Forelimb muscle (tissue), 1 donor: Measurements from ENCODE around the gene FHIT. TPM values are rescaled to one million over a fixed set of nuclear protein-coding genes. Genes with fewer than 3 reads are reported as not detected.

Experiments
- DNase-seq: peaks from one replicate; pipeline ENCODE4 v3.0.0-alpha.2; 2013; ENCODE audit warnings: low read depth
- polyA plus RNA-seq: library from polyadenylated mRNA; unstranded; fragments of 120-200 nt; gene quantifications from one replicate; pipeline ENCODE4 v1.2.1, GENCODE V29; 2013; ENCODE audit not compliant: insufficient read length

Gene FHIT
- polyA plus RNA-seq, 1 donor = 7.1 TPM

DNA sequence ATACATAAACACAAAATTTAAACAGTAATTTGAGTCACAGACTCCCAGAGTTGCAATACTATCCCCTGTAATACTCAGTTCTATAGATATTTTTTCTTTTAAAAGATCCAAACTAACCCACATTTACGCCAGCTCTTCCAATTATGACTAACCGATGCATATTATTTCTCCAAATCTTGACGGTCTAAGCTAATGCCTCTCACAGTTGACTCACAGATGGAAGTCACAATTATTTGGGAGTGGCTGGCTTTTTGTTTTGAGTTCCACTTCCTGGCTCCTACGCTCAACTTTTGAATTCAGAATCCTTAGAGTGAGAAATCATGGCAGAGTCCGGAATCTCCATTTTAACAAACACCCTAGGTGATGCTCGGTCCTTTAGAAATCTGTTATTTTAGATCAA lies 749.9 kb downstream of the FHIT start:
- no peak for DNase-seq

- no peak for DNase-seq
These were observed 753.4 kb downstream of the FHIT start for GRCh38 chr3:60497902-60498301.

GRCh38 chr3:60490992-60491391 lies 760.3 kb downstream of the FHIT start:
- no peak for DNase-seq

- DNase-seq = no peak
These were observed 776.2 kb downstream of the FHIT start for GRCh38 chr3:60475096-60475495.

GRCh38 chr3:60469481-60469880 lies 781.8 kb downstream of the FHIT start:
- no peak for DNase-seq

DNA sequence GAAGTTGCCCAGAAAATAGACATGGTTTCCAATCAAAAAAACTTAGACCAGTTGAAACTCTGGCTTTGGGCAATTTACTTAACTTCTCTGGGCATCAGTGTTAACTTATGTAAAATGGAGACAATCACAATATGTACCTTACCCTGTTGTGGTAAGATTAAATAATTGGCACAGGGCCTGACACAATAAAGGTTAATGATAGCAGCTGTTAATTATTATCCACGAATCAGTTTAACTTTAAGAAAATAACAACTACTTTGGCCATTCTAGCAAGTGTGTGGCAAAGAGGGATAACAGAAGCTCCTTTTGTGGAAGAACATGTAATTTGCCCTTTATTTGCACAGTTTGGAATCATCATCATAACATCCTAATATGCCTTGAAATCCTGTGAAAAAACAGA lies 787.6 kb downstream of the FHIT start:
- no peak for DNase-seq

- DNase-seq = no peak
These were observed 790.0 kb downstream of the FHIT start for GRCh38 chr3:60461267-60461666.

DNA sequence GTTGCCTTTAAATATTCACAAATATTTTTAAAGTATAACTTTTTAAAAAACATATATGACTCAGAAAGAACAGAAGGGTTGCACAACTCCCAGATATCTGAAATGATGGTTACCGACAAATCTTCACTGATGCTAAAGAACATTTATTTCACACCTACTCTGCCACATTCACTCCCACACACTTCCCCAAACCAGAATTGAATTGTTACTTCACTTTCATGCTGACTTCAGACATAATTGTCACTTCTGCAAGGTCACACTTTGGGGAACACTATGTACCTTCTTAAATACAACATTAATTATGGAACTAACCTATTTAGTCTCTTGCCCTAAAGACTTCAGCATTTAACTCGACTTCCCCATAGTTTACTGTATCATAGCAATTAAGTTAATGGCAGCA lies 795.1 kb downstream of the FHIT start:
- DNase-seq = no peak

GRCh38 chr3:60453326-60453725 lies 797.9 kb downstream of the FHIT start:
- DNase-seq = no peak

DNA sequence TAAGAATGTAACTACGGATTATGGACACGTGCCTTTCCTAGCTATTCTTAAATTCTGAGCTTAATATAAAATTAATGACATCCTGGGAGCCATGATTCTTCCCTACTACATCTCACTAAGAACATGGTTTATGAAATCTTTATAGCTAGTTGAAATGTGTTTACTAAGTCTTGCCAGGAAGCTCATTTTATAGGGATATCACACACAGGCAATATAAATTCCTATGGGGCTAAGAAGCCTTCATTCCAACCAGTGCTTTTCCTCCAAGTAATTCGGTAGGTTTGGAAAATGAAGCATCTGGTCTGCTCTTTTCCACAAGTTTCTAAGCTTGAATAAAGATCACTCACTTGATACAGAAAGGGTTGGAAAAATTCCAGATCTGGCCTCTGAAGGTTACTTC lies 802.6 kb downstream of the FHIT start:
- no peak for DNase-seq

DNA sequence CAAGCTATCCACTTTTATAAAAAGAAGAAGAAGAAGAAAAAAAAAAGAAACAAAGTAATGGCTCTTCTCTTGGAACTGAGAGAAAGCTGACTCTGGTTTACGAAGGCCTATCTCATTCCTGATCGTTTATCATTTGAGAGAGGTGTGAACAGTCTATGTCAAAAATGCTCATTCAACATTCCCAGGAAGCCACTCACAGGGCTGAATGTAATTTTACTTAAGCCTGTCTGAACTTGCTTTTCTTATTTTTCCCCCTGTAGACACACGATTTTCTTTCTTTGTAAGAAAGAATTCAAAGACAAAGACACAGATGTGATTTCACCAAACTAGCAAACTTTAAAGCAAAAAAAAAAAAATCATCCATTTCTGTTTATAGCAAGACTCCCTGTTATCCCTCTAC lies 805.8 kb downstream of the FHIT start:
- no peak for DNase-seq

DNA sequence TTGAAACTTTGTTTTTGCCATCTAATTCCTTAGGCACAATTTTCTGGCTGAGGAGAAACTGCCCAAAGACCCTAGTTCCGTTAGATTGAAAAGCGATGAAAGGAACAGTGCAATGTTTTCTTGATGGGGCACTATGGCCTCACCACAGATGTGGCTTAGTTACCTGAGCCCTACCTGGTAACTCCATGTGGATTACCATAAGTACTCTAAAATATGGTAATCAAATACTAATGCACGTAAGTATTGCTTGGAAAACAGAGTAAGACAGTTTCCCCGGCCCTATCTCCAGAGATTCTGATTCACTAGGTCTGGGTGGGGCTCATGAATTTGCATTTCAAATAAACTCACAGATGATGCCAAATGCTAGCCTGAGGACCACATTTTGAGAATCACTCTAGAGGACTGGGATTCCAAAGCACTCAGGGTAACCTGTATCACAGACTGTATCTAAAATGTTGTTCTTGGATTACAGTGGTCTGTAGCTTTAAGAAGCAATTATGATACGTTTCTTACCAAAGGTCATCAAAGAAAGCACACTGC lies 806.3 kb downstream of the FHIT start:
- no peak for DNase-seq

DNA sequence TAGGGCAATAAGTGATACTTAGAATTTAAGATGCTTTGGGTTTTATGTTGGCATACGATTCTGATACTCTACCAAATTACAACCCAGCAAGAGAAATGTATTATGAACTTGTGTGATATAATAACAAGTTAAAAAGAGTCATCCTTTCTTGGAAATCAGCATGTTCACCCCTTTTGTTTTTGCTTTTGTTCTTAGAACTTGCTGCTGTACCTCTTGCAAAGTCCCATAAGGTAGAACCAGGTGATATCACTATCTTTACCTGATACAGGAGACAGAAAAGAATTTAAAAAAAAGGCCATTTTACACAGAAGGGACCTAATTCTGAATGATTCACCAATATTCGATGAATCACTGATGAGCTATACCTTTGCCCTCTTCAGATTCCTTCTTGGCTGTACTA lies 810.4 kb downstream of the FHIT start:
- no peak for DNase-seq

DNA sequence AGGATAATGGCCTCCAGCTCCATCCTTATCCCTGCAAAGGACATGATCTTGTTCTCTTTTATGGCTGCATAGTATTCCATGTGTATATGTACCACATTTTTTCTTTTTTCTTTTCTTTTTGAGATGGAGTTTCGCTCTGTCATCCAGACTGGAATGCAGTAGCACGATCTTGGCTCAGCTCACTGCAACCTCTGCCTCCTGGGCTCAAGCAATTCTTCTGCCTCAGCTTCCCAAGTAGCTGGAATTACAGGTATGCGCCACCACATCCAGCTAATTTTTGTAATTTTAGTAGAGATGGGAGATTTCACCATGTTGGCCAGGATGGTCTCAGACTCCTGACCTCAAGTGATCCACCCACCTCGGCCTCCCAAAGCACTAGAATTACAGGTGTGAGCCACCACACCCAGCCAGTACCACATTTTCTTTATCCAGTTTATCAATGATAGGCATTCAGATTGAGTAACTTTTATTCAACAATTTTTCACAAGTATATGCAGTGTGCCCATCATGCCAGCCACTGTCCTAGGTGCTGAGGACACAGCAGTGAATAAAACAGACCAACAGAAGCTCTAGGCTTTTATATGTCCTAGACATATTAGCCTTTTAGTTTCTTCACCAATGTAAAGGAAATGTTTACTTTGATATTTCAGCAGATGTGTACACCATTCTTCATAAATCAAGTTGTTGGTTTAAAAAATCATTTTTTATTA lies 815.2 kb downstream of the FHIT start:
- no peak for DNase-seq

GRCh38 chr3:60434950-60435349 lies 816.3 kb downstream of the FHIT start:
- no peak for DNase-seq

- no peak for DNase-seq
These were observed 816.9 kb downstream of the FHIT start for GRCh38 chr3:60434323-60434722.

- DNase-seq = no peak
These were observed 819.7 kb downstream of the FHIT start for GRCh38 chr3:60431599-60431958.

DNA sequence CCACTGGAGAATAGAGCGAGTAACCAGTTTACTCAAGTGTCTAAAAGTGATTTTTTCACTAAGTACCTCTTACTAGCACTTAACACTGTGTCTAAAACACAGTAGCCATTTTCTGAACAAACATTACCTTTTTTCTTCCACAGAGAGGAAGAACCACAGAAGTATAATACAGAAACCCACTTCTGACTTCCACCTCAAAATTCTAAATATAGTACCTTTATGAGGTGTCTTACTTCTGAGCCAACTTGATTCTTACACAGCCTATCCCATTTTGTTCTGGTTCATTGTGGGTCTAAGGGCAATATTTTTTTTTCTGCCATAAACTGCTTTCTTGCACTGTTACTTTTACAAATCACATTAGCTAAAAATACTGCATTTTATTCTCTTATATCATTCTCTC lies 821.0 kb downstream of the FHIT start:
- DNase-seq = no peak

- no peak for DNase-seq
These were observed 824.1 kb downstream of the FHIT start for GRCh38 chr3:60427109-60427508.

DNA sequence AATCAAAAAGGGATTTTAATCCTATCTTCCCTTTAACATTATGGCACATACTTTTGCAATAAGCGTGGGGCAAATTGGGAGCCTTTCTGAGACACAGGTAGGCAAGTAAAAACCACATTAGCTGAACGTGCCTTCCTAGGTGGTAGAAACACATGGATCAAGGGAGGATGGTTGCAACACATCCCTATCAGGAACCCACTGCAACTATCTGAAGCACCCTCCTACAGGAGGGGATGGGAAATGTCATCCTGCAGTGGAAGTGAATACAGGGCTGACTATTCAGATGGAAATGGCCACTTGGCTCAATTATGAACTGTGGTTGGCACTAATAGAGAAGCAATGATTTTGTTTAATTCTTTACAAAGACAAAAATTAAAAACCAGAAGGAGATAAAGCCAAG lies 826.3 kb downstream of the FHIT start:
- no peak for DNase-seq

DNA sequence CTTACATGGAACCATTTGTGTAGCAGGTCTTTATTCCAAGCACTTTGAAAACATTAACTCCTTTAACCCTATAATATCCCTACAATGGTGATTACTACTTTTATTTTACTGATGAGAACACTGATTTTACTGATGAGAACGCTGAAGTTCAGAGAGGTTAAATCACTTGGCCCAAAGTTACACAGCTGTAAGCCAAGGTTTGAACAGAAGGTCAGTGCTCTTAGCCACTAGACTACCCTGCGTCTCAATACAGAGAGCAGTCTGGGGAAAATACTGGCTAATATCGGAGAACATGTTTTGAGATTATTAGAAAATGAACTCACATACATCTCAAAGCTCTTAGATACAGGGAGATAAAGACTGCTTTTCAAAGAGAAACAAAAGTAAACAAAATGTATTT lies 827.2 kb downstream of the FHIT start:
- DNase-seq = no peak

DNA sequence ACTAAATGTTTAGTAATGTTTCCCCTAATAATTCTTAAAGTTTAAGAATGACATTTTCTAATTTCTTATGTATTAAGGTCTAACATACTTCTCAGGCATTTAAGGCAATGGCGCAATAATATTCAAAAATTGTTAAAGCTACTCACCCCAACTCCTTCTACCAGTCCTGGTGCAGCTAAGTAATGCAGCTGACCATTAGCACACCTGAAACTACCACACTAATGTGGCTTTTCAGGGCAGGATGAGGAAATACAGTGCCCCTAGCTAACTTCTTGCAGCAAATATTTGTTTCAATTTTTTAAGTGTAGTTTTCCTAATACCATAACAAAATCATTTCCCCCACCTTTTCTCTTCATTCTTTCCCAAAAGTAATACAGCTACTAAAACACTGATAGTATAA lies 827.7 kb downstream of the FHIT start:
- no peak for DNase-seq

GRCh38 chr3:60421749-60422446 lies 829.4 kb downstream of the FHIT start:
- DNase-seq = no peak

DNA sequence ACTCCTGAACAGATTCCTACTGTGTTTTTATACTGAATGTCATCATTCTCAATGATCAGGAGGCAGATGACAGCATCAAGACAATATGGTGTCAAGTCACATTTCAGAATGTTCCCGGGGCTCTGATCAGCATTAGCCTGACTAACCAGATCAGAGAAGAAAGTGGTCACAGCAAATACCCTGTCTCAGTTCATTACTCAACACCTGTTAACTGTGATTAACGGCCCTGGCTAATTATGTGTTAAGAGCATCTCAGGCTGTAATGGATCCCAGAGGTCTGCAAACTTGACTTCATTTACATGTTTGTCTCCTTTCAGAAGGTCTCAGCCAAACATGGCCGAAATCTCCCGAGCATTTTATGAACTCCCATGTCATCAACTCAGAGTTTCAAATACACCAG lies 833.7 kb downstream of the FHIT start:
- DNase-seq = no peak
